ENCODE data around the gene FBXL17.

FBXL17 gene

GRCh38 chr5:108266242-108266641 is 115.7 kb downstream of the FBXL17 start:
- no peak overlapping the region for H3K4me3 ChIP-seq (ENCODE audit: low read depth, low read length)
- DNase-seq (ENCODE audit: low read depth), result no peak
- no peak for TF ChIP-seq CTCF (IDR thresholded peaks at IDR 0.05; ENCODE audit: low read depth, low read length, missing control alignments)

GRCh38 chr5:108264533-108264932 is 117.4 kb downstream of the FBXL17 start:
- TF ChIP-seq CTCF (IDR thresholded peaks at IDR 0.05; ENCODE audit: low read depth, low read length, missing control alignments), result no peak
- no peak overlapping the region for H3K4me3 ChIP-seq (ENCODE audit: low read depth, low read length)
- no peak for DNase-seq (ENCODE audit: low read depth)

GRCh38 chr5:108263338-108263737 is 118.6 kb downstream of the FBXL17 start:
- H3K4me3 ChIP-seq (ENCODE audit: low read depth, low read length), result no peak overlapping the region
- TF ChIP-seq CTCF (IDR thresholded peaks at IDR 0.05; ENCODE audit: low read depth, low read length, missing control alignments), result no peak
- DNase-seq (ENCODE audit: low read depth), result no peak

- no peak for DNase-seq (ENCODE audit: low read depth)
- TF ChIP-seq CTCF (IDR thresholded peaks at IDR 0.05; ENCODE audit: low read depth, low read length, missing control alignments), result no peak
- no peak overlapping the region for H3K4me3 ChIP-seq (ENCODE audit: low read depth, low read length)
These were observed 121.1 kb downstream of the FBXL17 start for GRCh38 chr5:108260858-108261170.

GRCh38 chr5:108260117-108260857 is 121.6 kb downstream of the FBXL17 start:
- DNase-seq (ENCODE audit: low read depth), result peak; percentile 62
- TF ChIP-seq CTCF (IDR thresholded peaks at IDR 0.05; ENCODE audit: low read depth, low read length, missing control alignments), result peak; percentile 96
- peak overlapping the region; percentile 1; the same call in 1 of the 2 replicates for H3K4me3 ChIP-seq (ENCODE audit: low read depth, low read length)

GRCh38 chr5:108259306-108259705 is 122.6 kb downstream of the FBXL17 start:
- no peak for DNase-seq (ENCODE audit: low read depth)
- no peak overlapping the region for H3K4me3 ChIP-seq (ENCODE audit: low read depth, low read length)
- no peak for TF ChIP-seq CTCF (IDR thresholded peaks at IDR 0.05; ENCODE audit: low read depth, low read length, missing control alignments)

DNA sequence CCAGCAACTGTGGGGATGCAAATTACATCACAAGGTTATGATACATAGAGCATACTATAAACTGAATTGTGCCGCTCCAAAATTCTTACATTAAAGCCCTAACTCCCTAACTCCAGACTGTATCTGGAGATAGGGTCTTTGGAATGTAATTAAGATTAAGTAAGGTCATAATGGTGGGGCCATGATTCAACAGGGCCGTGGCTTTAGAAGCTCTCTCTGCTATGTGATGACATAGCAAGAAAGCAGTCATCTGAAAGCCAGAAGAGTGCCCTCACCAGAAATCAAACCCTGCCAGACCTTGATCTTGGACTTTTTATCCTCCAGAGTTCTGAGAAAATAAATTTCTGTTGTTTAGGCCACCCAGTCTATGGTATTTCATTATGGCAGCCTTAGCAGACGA is 123.9 kb downstream of the FBXL17 start:
- no peak overlapping the region for H3K4me3 ChIP-seq (ENCODE audit: low read depth, low read length)
- no peak for DNase-seq (ENCODE audit: low read depth)
- TF ChIP-seq CTCF (IDR thresholded peaks at IDR 0.05; ENCODE audit: low read depth, low read length, missing control alignments), result no peak

All from GM12864 (cell line).